Renal pelvis (tissue), 12 donors: Measurements from ENCODE around the gene FGG. TPM values are rescaled to one million over a fixed set of nuclear protein-coding genes. Genes with fewer than 3 reads are reported as not detected.

Experiments used
- DNase-seq: peaks from one replicate; pipeline ENCODE4 v3.0.0-alpha.2; 2013
- long read RNA-seq, 16 experiments: transcript quantifications; one replicate each; lab custom pipeline, GENCODE V29; 2026
- polyA plus RNA-seq, 3 donors: library from polyadenylated mRNA; unstranded; fragments of 120-200 nt; gene quantifications; one replicate each; pipeline ENCODE4 v1.2.1, GENCODE V29; 2013; ENCODE audit not compliant: insufficient read length in 3 of 3

The FGG gene
- polyA plus RNA-seq, result not detected
- long read RNA-seq, donor 1, result 0 reads
- long read RNA-seq, donor 2, result 0 reads
- long read RNA-seq, donor 3, result 0 reads
- long read RNA-seq, donor 4, partial matches to known transcripts, result 0 of 2 reads
- long read RNA-seq, donor 4, other reads (novel, unspliced or antisense), result 0 of 2 reads
- long read RNA-seq, donor 5, result 0 reads
- long read RNA-seq, donor 6, result 0 reads
- long read RNA-seq, donor 7, result 0 reads
- long read RNA-seq, donor 8, transcript FGG-203 (10 exons, 1,760 nt), result major isoform, 6 of 9 reads
- long read RNA-seq, donor 8, partial matches to known transcripts, result 0 of 9 reads
- long read RNA-seq, donor 8, other reads (novel, unspliced or antisense), result 0 of 9 reads
- long read RNA-seq, donor 9, result 0 reads
- long read RNA-seq, donor 10, result 0 reads
- long read RNA-seq, donor 11, result 0 reads
- long read RNA-seq, donor 12, result 0 reads
- long read RNA-seq, donor 13, result 0 reads
- long read RNA-seq, donor 14, result 0 reads
- long read RNA-seq, donor 15, result 0 reads
- long read RNA-seq, donor 16, result 0 reads

DNA sequence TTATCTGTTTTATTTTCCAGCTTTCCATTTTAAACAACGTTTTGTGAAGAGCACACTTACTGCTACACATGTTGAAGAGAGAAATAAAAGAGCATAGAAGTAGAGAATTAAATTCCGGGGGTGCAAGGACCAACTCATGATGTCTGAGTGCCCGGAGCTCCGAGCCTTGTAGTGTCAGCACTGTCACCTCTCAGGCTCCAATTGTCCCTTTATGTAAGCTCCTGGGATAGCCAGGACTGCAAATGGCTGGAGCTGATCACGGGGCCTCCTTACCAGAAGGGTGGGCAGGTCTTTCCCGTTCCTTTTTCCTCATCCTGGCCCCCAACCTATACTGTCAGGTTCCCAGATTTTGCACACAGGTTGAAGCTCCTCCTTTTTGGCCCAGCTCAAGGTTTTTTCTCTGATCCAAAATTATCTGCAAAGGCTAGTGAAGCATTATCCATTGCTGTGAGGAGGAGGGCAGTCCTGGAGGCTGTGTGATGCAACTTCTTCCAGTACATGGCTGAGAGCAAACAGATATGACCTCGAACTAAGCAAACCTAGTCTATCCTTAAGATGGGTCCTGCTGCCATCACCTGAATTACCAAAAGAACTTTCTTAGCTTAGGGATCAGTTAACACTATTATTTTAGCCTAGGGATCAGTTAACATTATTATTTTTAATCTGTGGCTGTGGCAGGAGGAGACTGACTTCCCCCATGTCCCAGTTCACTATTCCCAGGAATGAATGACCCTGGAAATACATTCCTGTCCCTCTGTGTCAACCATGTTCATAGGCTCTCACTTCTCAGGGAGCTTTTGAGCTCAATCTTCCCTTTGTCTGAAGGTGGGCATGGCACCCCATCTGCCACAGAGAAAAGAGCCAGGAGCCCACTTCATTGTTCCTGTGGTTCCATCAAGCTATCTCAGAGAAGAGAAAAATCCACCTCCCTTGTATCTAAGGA lies at the start of gene FGG:
FGG (minus strand) TSS at position 185 of the 943 bp plus-strand sequence; CDS start at position 138, 47 bp downstream.
- DNase-seq, result no peak

DNA sequence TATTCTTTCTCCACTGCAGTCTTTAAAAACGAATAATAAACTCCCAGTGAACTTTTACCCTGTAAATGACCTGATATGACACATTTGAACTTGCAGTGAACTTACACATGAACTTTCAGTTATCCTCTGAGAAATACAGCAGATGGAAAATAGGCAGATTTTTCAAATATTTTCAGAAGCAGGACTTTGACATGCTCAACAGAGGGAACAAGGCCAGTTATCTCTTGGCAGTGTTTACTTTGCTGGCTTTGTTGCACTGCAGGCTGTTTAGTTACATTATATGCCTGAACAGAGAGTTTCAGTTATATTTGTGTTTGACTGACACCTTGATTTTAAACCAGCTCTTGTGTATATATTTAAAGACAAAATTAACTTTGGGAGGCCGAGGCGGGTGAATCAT lies 47.6 kb upstream of the FGG start:
- DNase-seq, result no peak

DNA sequence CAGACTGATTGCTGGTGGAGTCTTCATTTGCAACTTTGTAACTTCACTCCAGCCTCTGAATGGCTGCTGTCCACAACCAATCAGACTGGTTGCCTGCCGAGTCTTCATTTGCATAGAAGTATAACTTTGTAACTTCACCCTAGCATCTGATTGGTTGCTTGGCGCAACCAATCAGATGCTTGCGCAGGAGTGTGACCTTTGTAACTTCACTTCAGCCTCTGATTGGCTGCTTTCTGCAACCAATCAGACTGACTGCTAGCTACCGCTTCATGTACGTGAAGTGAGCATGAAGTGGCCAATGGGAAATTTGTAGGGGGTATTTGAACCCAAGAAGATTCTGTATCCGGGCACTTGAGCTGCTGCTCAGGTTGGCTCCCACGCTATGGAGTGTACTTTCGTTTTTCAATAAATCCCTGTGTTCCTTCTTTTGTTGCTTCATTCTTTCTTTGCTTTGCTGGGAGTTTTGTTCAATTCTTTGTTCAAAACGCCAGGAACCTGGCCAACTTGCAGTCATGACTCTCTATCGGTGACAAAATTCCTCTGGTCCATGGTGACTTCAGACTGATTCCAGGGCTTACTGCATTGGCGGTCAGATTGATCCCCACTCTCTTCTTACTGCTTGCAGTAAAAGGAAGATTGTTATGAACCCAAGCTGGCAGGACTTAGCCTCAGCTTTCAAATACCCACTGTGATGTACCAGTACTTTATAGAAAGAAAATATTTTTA lies 46.4 kb upstream of the FGG start:
- DNase-seq, result no peak

DNA sequence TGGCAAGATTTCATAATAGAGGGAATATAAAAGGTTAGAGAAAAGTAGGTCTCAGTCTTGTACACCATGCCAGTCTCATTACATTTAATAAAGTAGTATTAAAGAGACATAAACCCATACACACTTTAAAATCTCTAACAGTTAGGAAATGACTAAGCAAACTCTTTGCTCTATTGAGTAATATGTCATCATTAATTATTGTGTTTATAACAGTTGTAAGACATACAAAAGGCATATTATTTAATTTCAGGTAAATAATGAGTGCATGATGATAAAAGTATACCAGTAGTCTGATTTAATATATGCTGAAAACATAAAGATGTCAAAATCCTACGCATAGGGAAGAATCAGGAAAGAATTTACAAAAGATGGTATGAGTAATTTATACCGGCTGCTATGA lies 31.0 kb upstream of the FGG start:
- no peak for DNase-seq

DNA sequence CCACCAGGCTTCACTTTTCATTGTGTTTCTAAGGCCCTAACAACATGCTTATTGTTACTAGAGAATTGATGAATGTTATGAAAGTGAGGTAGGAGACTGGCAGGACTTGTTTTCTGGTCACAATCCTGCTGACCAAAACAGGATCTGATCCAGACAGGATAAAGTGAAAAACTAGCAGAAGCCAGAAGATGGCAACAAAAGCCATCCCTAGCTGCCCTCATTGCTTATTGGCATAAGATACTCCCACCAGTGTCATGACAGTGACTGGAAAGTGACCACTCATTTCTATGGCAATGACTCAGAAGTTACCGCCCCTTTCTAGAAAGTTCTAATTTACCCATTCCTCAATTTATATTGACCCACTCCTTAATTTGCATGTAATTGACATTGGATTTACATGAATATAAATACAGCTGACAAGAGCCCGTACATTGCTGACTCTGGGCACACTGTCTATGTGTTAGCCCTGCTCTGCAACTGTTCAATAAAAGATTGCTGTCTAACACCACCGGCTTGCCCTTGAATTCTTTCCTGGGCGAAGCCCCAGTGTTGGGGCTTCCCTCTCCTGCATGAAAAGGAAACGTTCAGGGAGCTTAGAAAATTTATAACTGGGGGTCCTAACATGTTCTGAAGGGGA lies 30.0 kb upstream of the FGG start:
- DNase-seq, result no peak

DNA sequence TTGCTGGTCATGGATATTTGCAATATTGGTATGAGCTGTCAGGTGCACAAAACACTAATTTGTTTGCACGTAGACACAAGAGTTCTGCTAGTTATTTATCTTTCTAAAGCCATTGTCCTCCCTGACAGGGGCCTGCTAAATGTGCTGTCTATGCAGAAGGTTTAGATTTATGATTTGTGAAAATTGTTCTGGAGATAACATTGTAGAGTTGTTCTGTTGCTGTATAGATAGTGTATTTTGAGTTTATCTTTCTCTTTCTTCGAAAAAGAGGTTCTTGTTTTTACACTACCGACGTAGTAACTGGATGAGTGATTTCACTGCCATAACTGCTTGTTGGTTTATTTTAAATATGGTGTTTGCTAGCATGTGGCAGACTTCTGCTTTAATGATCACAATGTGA lies 28.5 kb upstream of the FGG start:
- no peak for DNase-seq

DNA sequence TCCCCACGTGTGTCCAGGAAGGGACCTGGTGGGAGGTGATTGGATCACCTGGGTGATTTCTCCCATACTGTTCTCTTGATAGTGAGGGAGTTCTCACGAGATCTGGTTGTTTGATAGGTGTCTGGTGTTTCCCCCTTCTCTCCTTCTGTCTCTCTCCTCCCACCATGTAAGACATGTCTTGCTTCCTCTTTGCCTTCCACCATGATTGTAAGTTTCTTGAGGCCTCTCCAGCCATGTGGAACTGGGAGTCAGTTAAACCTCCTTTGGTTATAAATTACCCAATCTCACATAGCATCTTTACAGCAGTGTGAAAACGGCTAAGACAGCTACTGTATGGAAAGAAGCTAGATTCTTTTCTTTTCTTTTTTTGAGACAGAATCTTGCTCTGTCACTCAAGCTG lies 21.6 kb upstream of the FGG start:
- no peak for DNase-seq

DNA sequence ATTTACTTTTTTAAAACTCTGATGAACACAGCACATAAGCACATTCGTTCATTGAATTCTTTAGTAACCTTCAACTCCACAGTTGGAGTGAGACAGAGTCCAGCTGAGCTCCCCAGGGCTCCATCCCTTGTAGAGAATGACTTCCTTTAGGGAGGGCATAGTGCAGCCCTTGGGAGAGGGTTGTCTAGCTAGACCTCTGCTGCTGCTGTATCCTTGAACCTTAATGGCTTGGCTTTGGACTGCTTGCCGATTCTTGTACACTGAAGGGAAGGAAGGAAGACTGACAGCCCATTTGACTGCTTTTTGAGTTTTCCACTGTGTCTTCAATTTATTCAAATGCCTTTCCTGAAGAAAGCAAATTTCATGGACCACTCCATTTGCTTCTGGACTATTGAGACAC lies 19.4 kb upstream of the FGG start:
- DNase-seq, result no peak

DNA sequence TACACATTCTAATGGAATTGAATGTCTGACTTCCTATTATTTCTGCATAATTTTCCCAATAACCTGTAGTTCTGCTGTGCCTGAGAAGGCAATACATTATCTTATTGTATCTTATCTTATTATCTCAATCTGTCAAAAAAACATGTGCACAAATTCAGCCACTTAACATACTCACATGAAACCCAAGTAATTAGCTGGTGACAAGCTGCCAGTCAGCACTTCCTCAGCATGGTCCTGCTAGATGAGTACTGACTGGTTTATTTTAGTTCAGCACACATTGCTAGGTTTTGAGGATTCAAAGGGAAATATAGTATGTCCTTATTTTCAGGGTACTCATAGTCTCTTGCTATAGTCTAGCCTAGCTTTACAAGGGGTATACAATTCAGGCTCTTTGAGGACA lies 17.9 kb upstream of the FGG start:
- no peak for DNase-seq

DNA sequence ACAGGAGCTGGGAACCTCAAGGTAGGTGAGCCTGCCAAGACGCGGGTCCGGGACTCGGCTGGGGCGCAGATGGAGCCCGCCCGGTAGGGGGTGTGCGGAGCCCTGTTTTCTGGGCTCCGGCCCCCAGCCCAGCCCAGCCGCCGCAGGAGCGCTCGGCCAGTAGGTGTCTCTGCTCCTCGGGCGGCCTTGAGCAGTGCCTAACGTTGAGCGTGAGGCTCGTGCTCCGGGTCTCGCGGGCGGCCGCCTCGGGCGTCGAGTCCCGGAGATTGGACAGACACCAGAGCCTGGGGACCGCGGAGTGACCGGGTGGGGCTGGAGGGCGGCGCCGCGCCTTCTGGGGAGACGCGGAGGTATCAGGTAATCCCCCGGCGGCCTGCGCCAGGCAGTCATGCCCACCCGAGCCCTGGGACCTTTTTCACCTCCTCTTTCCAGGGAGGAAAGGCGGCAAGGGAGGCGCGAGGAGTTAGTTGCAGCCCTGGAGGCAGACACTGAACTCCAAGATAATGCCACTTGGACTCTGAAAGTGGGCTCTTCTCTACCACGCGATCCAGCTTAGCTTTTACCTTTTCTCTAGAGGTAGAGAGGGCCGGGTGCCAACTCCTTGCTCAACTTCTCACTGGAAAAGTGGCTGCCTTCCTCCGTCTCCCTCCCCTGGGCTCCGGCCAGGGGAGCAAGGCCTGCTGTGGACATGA lies 14.5 kb upstream of the FGG start:
- peak; percentile 64 for DNase-seq

DNA sequence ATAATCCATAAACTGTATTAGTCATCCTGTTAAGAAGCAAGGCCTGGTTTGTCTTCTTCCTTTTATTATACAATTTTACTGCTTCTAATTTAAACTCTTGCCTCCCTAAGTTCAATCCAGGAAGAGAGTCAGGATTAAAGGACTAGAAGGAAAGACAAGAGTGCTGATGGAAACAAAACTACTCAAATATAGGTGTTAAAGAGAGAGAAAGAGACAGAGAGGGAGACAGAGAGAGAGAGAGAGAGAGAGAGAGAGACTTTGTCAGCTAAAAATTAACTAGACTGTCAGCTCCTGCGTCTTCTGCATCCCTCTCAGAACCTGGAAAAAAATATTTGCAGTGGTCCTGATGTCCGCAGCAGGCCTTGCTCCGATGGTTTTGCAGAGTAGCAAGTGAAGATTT lies 13.5 kb upstream of the FGG start:
- no peak for DNase-seq

DNA sequence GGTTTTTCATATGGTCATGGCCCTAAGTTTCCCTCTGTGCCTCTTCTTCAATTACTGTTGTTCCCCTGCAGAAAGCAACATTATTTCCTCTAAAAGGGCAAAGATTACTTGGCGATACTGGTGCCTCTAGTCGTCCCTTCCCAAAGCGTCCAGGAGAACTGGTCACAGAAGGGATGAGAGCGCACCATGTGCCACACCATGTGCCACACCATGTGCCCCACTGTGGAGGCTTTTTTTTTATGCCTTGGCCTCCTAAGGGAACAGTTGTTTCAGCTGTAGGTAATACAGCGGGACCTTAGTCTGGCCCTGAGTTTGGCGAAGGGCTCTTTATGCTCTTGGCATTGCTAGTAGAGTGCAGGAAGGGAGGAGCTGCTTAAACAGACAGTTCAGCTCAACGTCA lies 11.5 kb upstream of the FGG start:
- DNase-seq, result no peak

DNA sequence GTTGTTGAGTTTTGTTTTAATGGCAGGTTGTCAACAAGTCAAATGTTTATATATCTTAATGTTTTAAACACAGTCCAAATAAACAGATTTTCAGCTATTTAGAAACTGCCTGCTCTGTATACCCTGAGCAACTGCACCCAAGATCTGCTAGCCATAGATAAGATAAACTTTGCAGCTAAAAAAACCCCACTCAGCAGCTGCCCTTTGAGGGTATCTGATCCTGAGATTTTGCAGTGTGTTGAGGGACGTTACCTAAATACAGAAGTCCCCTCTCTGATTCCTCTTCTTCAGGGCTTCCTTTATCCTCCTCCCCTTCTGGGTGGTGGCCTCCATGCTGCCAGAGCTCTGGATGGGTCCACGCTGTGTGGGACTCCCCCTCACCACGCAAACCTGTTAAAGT lies 11.0 kb upstream of the FGG start:
- DNase-seq, result no peak

DNA sequence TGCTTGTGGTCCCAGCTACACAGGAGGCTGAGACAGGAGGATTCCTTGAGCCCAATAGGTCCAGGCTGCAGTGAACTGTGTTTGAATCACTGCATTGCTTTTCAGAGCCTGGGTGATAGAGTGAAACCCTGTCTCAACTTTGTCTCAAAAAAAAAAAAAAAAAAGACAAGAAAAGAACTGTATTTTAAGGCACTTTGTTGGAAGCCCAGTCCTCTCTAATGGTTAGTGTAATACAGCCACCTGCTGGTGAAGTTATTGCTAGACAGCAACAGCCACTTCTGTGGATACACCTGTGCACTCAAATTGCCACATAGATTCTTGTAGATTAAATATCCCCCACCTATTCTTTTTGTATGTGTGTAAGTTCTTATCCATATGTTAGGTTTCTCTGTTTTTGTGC lies 10.1 kb upstream of the FGG start:
- peak; percentile 39 for DNase-seq

DNA sequence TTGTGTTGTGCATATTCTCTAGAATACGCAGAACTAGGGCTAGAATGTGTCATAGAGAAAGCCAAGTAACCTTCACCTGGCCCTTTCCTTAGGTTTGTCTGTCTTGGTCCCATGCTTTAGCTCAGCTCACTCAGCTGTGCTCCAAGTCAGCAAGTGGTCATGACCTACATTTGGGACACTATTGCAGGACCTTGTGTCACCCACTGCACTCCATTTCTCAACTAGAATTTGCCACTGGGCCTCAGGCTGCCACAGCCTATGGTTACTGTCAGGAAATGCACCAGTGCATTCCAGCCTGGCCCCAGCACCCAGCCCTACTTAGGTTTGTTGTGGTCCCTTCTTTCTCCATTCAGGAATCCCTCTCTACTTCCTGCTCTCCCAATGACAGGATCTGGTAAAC lies 7.7 kb upstream of the FGG start:
- DNase-seq, result no peak

DNA sequence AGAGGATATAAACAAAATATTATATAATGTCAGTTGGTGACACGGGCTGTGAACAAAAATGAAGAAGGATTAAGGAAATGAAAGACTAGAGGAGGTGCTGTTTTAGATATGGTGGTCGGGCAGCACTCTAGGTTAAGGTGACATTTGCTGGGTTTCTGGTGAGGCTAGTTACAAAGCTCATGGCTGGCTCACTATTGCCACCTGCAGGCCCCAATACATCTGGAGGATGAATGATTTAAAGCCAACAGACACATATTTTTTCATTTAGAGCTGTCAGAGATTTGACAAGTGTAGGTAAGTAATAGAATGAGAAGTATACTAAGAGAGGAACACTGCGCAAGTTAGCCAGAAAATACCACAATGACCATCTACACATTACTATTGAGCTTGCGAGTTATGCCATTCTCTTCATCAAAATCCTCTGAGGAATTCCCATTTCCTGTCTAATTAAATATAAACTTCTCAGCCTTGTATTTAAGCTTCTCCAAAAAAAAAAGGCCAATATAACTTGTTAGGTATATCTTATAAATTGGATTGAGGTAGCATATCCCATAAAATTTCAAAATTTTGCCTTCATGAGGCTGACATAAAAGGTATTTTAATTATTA lies 6.4 kb upstream of the FGG start:
- DNase-seq, result no peak

DNA sequence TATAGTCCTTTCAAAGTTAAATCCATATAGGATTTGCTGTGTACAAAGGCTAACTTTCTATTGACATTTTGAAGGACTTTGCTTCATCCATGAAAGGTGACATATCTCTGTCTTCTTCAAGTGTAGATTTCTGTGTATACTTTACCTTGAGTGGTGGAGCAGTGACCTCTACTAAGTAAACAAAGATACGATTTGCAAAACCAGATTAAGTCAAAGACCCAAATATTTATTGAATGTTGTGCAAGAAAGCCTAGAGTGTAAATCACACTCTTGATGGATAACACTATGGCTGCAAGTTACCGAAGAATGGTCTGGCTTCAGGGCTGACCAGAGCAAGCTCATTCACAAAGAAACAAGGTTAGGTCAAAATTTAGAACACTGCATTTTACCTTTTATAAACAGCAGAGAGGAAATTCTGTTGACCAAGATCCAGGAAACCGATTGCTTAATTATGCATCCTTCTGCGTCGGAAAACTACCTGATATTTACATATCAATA lies 5.4 kb upstream of the FGG start:
- DNase-seq, result no peak

DNA sequence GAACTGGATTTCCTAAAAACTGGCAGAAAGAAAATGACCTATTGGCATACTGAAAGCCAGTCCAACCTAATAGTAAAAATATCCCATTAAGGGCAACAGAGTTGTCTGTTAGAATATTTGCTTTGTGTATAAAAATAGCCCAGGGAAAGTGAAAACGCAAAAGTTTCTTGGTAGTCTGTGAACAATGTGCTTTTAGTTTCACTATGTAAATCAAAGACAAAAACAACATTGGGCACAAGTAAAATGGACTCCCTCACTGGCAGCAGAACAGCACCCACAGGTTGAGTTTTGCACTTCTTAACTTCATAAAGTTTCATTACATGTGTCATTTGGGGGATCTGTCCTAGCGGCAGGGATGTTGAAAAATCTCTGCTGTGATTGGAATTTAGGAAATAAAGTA lies 4.3 kb upstream of the FGG start:
- DNase-seq, result no peak

DNA sequence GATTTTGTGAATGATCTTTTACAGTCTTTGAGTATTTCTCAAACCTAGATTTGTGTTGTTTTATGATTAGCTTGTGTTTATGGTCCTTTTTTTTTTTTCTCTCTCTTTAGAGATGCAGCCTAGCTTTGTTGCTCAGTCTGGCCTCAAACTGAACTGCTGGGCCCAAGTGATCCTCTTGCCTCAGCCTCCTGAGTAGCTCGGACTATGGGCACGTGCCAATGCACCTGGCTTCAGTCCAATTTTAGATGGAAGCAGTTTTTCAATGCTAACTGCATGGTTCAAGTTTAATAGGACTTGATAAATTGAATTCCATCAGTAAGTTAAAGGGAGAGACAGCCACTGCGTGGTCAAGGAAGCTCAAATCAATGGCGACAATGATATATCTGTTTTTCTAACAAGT lies 3.8 kb upstream of the FGG start:
- DNase-seq, result no peak

DNA sequence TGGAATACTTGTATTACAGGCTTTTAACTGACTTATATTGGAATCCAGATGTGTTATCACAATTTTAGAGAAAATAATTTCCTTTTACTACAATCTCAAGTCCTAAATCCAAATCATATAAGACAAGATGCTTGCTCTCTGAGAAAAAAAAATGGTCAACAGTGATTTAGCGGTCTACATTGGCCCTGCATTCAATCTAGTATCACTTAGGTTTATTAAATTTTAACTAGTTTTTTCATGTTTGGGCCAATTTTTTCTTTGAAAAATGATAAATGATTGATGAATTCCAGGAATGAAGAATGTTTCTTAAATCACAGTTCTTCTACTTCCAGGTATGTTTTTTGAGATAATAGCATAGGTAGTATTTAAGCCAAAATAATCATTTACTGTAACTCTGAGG lies 2.8 kb upstream of the FGG start:
- DNase-seq, result no peak
